Neural progenitor cell (in vitro differentiated cells): ENCODE results near the gene TMEM139.

Experiments
- EZH2 ChIP-seq: fragments of 200-600 bp; sonication (generic); IDR thresholded peaks from 2 replicates; pipeline ENCODE4 v1.6.1; 2017; ENCODE audit warnings: antibody characterized with exemption, mild to moderate bottlenecking, moderate library complexity
- EZH2phosphoT487 ChIP-seq: fragments of 200-600 bp; sonication (generic); IDR thresholded peaks from 2 replicates; pipeline ENCODE4 v1.6.1; 2017; ENCODE audit warnings: antibody characterized with exemption
- TF ChIP-seq, protein P1 (sequence below): fragments of 200-600 bp; sonication (generic); IDR thresholded peaks from 2 replicates; pipeline ENCODE4 v1.5.1; 2017; ENCODE audit warnings: antibody characterized with exemption, mild to moderate bottlenecking

DNA sequence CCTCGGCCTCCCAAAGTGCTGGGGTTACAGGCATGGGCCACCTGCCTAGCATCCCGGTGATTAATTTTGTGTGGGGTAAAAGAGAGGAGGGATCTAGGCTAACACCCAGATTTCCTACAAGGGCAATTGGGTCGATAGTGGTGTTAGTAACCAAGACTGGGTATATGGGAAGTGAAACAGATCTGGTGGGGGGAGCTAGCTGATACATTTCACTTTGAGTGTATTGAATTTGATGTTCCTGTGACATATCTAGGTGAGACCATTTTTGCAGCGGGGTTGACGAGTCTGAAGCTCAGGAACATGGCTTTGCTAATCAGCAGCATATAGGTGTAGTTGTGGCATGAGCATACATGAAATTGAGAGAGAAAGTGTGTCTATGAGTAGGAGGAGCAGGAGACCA is 43.1 kb downstream of the TMEM139 start:
- TF ChIP-seq, protein P1, sequence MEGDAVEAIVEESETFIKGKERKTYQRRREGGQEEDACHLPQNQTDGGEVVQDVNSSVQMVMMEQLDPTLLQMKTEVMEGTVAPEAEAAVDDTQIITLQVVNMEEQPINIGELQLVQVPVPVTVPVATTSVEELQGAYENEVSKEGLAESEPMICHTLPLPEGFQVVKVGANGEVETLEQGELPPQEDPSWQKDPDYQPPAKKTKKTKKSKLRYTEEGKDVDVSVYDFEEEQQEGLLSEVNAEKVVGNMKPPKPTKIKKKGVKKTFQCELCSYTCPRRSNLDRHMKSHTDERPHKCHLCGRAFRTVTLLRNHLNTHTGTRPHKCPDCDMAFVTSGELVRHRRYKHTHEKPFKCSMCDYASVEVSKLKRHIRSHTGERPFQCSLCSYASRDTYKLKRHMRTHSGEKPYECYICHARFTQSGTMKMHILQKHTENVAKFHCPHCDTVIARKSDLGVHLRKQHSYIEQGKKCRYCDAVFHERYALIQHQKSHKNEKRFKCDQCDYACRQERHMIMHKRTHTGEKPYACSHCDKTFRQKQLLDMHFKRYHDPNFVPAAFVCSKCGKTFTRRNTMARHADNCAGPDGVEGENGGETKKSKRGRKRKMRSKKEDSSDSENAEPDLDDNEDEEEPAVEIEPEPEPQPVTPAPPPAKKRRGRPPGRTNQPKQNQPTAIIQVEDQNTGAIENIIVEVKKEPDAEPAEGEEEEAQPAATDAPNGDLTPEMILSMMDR, result no peak
- no peak for TF ChIP-seq EZH2
- TF ChIP-seq EZH2phosphoT487, result no peak
